OCI-LY7 (cell line): ENCODE measurements around the gene IL37.
"Not testable (repeated sequence)": the region's sequence is repeated elsewhere in the genome, so short reads cannot be mapped to it uniquely, and the experiment has no call there.

Experiments
- EZH2phosphoT487 ChIP-seq: fragments of 200-600 bp; sonication (generic); IDR thresholded peaks from 2 replicates; pipeline ENCODE4 v1.6.1; 2018; ENCODE audit warnings: low read depth, borderline replicate concordance, mild to moderate bottlenecking, mixed run types, antibody characterized with exemption, low read length, moderate library complexity, mixed read lengths
- TF ChIP-seq, protein P1 (sequence below): fragments of 200-600 bp; sonication (generic); conservative IDR thresholded peaks from 2 replicates; pipeline ENCODE4 v1.5.1; 2014; ENCODE audit warnings: mild to moderate bottlenecking, antibody characterized with exemption, low read length, moderate library complexity, mixed read lengths

DNA sequence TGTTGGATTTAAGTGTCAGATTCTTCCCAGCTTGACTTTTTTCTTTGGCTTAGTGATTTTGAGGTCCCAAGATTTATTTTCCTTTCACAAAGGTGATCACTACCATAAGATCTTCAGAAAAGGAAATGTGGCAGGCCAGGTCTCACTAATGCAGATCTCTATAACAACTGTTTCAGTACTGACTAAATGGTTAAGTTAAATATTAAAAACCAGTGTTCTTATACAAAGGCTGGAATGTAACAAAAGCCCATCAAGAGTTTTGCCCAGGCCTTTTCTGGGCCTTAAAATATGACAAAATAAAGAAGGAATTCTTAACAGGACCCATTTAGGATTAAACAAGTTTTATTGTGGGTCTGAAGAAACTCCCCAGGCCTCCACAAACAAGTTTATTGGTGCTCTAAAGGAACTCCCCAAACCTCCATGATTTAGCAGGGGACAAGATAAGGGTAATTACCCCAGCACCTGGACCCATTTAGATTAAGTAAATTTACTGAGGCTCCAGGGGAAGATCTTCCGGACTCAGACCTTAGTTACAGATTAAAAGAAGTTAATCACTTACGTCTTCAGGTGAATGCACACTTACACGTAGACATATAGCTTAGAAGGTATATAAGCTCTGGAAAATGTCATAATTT is 9.4 kb upstream of the IL37 start:
- TF ChIP-seq, protein P1, sequence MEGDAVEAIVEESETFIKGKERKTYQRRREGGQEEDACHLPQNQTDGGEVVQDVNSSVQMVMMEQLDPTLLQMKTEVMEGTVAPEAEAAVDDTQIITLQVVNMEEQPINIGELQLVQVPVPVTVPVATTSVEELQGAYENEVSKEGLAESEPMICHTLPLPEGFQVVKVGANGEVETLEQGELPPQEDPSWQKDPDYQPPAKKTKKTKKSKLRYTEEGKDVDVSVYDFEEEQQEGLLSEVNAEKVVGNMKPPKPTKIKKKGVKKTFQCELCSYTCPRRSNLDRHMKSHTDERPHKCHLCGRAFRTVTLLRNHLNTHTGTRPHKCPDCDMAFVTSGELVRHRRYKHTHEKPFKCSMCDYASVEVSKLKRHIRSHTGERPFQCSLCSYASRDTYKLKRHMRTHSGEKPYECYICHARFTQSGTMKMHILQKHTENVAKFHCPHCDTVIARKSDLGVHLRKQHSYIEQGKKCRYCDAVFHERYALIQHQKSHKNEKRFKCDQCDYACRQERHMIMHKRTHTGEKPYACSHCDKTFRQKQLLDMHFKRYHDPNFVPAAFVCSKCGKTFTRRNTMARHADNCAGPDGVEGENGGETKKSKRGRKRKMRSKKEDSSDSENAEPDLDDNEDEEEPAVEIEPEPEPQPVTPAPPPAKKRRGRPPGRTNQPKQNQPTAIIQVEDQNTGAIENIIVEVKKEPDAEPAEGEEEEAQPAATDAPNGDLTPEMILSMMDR: not testable (repeated sequence)
- TF ChIP-seq EZH2phosphoT487: not testable (repeated sequence)
